ENCODE results near the gene CDT1.
"Not testable (repeated sequence)": the region's sequence is repeated elsewhere in the genome, so short reads cannot be mapped to it uniquely, and the experiment has no call there.

Gene CDT1

GRCh38 chr16:88819126-88819525, 15.5 kb downstream of the CDT1 start:
- DNase-seq, result no peak

GRCh38 chr16:88820385-88821025, 16.9 kb downstream of the CDT1 start:
- peak in 1 of 4 experiments; percentile 14 for DNase-seq

- no peak for DNase-seq
These were observed 17.7 kb downstream of the CDT1 start for GRCh38 chr16:88821168-88821850.

- DNase-seq, result no peak
These were observed 18.9 kb downstream of the CDT1 start for GRCh38 chr16:88822281-88823040.

GRCh38 chr16:88823646-88824045, 20.1 kb downstream of the CDT1 start:
- not testable (repeated sequence) for DNase-seq

GRCh38 chr16:88824256-88825077, 20.9 kb downstream of the CDT1 start:
- peak in 1 of 4 experiments; percentile 1 for DNase-seq

- no peak for DNase-seq
These were observed 21.6 kb downstream of the CDT1 start for GRCh38 chr16:88825146-88825545.

GRCh38 chr16:88826070-88826840, 22.7 kb downstream of the CDT1 start:
- no peak for DNase-seq

GRCh38 chr16:88827727-88828126, 24.1 kb downstream of the CDT1 start:
- DNase-seq, result no peak

- DNase-seq, result no peak
These were observed 25.1 kb downstream of the CDT1 start for GRCh38 chr16:88828711-88829110.

- no peak for DNase-seq
These were observed 26.7 kb downstream of the CDT1 start for GRCh38 chr16:88830258-88830657.

- DNase-seq, result no peak
These were observed 27.2 kb downstream of the CDT1 start for GRCh38 chr16:88830783-88831182.

- DNase-seq, result no peak
These were observed 28.2 kb downstream of the CDT1 start for GRCh38 chr16:88831838-88832237.

GRCh38 chr16:88833086-88833485, 29.5 kb downstream of the CDT1 start:
- no peak for DNase-seq

- no peak for DNase-seq
These were observed 31.1 kb downstream of the CDT1 start for GRCh38 chr16:88834670-88835069.

GRCh38 chr16:88835383-88835782, 31.8 kb downstream of the CDT1 start:
- DNase-seq, result no peak

- DNase-seq, result no peak
These were observed 32.2 kb downstream of the CDT1 start for GRCh38 chr16:88835818-88836217.

- DNase-seq, result no peak
These were observed 33.2 kb downstream of the CDT1 start for GRCh38 chr16:88836791-88837190.

GRCh38 chr16:88837806-88838205, 34.2 kb downstream of the CDT1 start:
- no peak for DNase-seq

GRCh38 chr16:88838566-88838965, 35.0 kb downstream of the CDT1 start:
- DNase-seq, result no peak

GRCh38 chr16:88839026-88839529, 35.5 kb downstream of the CDT1 start:
- DNase-seq, result peak in 1 of 4 experiments; percentile 37

Data from suppressor macrophage (primary cell).